Measurements from ENCODE around the gene NAXE. TPM values are rescaled to one million over a fixed set of nuclear protein-coding genes. Genes with fewer than 3 reads are reported as not detected.

Gene NAXE
- total RNA-seq, 1 donor from 2014 or later: 119 TPM

Other genes starting within 250 kb of the NAXE start
- gene RHBG, start 222.6 kb upstream of the NAXE start, total RNA-seq: 2.8 TPM
- gene MEF2D, start 91.0 kb upstream of the NAXE start, total RNA-seq: 55.3 TPM
- gene IQGAP3, start 19.2 kb upstream of the NAXE start, total RNA-seq: 0.68 TPM
- not detected for gene TTC24, start 12.1 kb upstream of the NAXE start, total RNA-seq
- 42.5 TPM for gene GPATCH4, start 9.7 kb downstream of the NAXE start, total RNA-seq
- gene HAPLN2, start 27.6 kb downstream of the NAXE start, total RNA-seq: 5.6 TPM
- gene BCAN, start 50.3 kb downstream of the NAXE start, total RNA-seq: 1.1 TPM
- 42.4 TPM for gene NES, start 85.6 kb downstream of the NAXE start, total RNA-seq
- gene CRABP2, start 113.8 kb downstream of the NAXE start, total RNA-seq: 229 TPM
- gene METTL25B, start 136.7 kb downstream of the NAXE start, total RNA-seq: 49.5 TPM
- 42.7 TPM for gene ISG20L2, start 137.0 kb downstream of the NAXE start, total RNA-seq
- 91.6 TPM for gene MRPL24, start 149.3 kb downstream of the NAXE start, total RNA-seq
- gene HDGF, start 159.9 kb downstream of the NAXE start, total RNA-seq: 151 TPM
- 70.9 TPM for gene PRCC, start 175.8 kb downstream of the NAXE start, total RNA-seq
- gene SH2D2A, start 225.1 kb downstream of the NAXE start, total RNA-seq: 6.7 TPM